GM19043 (cell line): Measurements from ENCODE around the gene PKIB.

Experiments
- ATAC-seq: cut with Tn5 transposase; IDR thresholded peaks from one replicate; pipeline ENCODE4 v1.9.1; 2021; ENCODE audit warnings: low read depth; ENCODE audit not compliant: unreplicated experiment

Gene PKIB

GRCh38 chr6:122702841-122703240 is 92.6 kb downstream of the PKIB start:
- no peak for ATAC-seq

- no peak for ATAC-seq
Measured at GRCh38 chr6:122704066-122704465, 93.9 kb downstream of the PKIB start.

DNA sequence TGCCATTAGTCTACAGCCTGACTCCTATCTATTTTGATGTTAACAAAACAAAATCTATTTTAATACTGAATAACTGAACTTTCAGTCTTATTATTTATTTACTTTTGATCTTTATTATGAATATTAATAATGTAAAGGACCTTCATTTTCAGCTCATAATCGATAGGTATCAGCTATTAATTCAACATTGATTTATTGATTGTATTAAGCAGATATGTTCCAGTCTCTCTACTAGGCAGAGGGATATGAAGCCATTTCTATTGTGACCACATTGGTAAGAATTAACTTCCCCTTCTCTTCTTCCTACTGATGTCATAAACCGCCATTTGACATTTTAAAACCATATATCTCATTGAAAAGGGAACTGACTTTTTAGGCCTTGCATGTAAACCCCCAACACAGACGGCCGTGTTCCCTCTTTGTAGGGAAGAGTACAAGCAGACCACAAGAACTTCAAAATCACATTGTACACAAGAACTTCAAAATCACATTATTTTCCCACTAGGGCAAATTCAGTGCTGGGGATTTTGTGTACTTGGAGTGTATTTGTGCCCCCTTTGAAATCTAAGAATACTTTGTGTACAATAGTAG is 99.8 kb downstream of the PKIB start:
- peak; percentile 66 for ATAC-seq

- no peak for ATAC-seq
Measured at GRCh38 chr6:122710908-122711635, 100.9 kb downstream of the PKIB start.

DNA sequence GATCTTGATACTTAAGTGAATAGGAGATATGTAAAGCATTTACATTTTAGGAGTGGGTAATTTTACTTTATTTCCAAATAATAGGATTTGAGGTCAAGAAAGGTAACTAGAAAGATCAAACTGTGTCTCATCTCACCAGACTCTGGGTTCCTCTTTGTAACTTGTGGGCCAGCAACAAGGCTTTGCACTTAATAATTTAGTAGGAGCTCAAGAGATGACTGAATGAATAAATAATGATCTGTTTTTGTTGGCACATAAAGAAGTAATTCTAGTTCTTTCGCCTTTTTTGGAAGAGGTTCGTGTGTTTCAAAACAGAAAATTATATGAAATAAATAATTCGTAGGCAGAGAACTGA is 101.9 kb downstream of the PKIB start:
- no peak for ATAC-seq

GRCh38 chr6:122712448-122713137 is 102.4 kb downstream of the PKIB start:
- ATAC-seq: no peak

- no peak for ATAC-seq
Measured at GRCh38 chr6:122713138-122713537, 102.9 kb downstream of the PKIB start.

DNA sequence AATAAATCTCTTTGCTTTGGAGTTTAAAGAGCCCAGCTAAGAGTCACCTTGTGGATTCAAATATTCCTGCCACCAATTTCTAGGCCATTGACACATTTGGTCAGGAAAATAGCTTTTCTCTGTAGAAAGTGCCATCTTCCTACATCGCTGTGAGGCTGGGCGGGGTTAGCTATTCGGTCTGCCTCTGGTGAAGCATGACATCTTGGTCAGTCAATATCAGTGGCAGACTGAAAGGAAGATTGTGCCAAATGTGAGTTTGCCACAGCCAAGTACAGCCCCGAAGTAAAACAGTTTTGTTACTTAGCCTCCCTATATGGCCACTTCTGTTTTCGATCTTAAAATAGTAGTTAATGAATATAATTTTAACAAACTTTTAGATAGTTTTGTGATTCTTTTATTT is 103.9 kb downstream of the PKIB start:
- ATAC-seq: no peak

GRCh38 chr6:122715725-122716124 is 105.5 kb downstream of the PKIB start:
- no peak for ATAC-seq

- ATAC-seq: no peak
Measured at GRCh38 chr6:122717350-122717749, 107.1 kb downstream of the PKIB start.

DNA sequence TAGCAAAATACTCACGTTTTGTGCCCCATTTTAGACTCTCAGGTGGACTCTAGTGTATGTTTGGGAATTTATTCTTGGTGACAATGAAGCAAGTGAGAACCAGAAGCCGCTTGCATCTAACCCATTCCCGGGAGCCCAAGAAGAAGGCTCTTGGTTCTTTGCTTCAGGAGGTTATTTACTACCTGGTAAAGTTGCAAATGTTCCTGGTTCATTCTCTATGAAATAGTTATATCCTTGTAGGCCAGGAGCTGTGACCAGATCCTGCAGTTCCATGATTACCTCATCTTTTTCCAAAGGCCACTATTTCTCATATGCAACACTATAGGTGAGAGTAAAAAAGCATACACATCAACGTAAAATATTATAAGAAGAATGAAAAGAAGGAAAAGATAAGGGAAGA is 108.4 kb downstream of the PKIB start:
- ATAC-seq: no peak

DNA sequence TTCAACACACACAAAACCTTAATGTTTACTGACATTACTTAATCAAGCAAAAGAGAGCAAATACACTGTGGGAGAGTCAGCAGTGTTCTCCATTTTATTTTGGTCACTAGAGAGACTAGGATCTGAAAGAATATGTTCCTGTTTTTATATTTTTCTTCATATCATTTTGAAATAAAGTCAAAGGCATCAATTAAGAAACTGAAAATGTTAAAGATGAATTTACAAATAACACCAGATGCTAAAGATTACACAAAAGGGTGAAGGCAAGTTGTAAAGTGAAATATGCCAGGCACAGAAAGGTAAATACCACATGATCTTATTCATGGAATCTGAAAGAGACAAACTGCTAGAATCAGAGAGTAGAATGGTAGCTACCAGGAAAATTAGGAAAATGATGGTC is 109.0 kb downstream of the PKIB start:
- ATAC-seq: no peak

DNA sequence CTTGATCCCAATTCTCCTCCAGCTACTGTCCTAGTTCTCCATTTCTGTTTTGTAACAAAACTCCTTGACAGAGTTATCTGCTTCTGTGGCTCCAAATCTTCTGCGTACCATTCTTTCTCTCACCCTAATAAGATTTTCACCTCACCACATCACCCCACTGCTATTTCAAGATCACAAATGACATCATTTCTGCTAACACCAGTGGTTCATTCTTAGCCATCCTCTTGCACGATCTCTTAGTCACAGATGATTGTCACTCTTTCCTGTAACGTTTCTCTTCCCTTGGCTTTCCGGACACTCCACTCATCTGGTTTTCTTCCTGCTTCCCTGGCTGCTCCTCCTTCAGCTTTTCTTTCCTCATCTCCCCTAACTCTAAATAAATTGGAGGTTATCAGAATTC is 112.5 kb downstream of the PKIB start:
- ATAC-seq: no peak

DNA sequence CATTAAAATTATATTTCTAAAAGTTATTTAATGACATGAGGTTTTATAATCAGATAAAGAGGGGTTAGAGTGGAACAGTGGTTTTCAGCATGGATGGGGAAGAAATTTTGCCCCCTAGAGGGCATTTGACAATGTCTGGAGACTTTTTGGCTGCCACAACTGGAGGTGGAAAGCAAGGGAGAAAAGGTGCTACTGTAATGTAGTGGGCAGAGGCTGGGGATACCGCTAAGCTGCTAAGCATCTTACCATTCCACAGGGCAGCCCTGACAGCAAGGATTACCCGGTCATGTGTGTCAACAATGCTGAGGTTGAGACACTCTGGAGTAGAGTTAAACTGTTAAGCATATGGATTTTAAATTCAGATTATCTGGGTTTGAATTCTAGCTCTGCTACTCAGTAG is 116.4 kb downstream of the PKIB start:
- ATAC-seq: no peak

DNA sequence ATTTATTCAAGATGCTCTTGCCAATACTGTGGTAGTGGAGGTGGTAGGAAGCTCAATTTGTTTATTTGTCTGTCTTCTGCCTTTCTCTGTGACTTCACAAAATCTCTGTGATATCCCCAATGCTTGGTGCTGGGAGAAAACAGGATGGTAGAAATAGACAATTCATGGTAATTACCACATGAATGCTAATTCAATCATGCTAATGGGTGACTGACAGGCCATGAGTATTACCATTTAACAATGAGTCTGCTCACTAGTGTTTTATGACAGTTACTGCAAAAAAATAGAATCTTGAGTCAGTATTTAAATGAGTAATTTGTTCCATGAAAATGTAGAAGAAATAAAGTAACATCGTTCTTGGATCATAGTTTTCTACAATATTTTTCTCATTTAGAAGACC is 117.0 kb downstream of the PKIB start:
- no peak for ATAC-seq

DNA sequence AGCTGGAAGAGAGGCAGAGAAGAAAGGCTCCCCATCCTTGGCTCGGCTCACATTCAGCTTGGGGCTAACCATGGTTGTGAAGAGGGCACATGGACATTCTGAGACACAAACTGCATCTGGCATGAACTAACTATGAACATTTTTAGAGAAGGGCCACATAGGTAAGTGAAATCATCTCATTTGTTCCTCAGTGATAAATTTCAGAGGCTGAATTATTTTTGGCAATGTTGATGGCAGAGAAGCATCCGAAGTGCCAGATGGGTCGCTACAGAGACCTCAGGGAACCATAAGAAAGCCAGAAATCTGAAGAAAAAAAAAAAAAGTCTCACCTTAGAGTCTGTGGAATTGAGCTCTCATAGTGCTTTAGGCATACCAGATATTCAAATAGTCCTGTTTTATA is 120.1 kb downstream of the PKIB start:
- ATAC-seq: no peak

DNA sequence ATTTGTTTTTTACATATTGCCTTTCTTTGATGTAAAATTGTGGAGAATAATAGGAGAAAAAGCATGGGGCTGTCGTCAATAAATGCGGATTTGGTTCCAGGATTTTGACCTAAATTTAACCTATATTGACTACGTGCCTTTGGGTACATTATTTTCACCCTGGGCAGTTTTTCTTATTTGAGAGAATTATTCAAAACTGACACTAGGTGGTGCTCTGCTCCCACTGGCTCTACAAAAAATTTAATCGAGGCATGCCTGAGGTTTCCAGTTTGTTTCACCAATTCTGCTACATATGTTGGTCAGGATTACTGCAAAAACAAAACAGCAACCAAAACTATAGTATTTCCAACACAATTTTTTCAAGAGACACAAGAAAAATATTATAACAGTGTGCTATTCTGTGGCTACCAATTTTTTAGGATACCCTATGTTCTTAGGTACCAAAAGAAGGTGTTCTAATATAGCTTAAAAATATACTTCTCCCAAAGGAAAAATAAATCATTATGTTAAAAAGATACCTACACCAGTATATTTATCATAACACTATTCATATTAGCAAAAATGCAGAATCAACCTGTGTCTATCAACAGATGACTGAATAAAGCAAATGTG is 120.7 kb downstream of the PKIB start:
- ATAC-seq: no peak

- ATAC-seq: no peak
Measured at GRCh38 chr6:122733259-122733658, 123.1 kb downstream of the PKIB start.

DNA sequence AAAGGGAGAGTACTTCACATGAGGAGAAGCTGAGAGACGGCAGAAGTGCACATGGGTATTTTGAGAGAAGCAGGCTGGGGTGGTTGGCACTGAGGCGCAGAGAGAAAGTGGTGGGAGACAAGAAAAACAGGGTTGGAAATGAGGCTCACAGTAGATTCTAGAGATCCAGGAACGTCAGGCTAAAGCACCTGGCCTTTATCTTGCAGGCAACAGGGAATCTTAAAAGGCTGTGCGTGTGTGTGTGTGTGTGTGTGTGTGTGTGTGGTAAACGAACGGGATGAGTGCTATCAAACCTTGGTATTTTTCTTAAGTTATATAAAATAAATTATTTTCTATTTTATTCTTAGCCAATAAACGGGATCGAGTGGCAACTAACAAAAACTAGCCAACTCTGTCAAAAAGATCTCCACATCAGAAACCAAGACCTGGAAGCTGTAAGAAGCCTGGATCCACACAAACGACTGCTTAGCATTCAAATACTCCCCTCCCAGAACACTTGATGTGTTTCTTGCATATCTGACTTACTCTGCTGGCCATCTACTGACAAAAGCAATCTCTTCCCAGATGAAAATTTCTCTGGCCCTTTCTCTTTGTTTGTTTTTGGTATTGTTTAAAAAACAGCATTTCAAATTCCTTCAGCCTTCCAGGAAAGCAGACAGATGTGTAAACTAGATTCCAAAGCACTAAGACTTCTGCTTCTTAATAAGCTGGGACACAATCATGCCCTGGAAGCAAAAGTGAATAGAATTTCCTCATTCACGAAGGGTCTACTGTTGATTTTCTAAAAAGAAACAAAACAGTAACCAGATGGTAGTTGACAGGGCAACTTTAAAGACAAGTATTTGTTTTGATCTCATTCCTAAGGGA is 124.6 kb downstream of the PKIB start:
- ATAC-seq: no peak

- no peak for ATAC-seq
Measured at GRCh38 chr6:122735582-122735981, 125.4 kb downstream of the PKIB start.

DNA sequence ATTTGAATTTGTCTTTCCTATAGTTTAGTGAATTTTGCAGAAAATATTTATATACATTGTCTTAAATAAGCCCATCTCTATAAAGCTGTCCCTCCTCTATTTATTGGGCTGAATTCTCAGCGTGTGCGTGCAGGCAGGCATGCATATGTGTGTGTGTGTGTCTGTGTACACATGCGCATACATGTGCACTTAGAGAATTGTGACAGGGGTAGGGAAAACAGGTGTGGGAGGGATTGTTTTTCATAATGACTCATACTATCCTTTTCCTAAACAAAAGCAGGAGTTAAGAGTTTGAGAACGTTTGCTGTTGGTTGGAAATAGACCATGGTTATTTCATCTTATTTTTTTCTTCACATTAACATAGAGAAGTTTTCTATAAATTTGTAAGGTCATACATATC is 126.0 kb downstream of the PKIB start:
- ATAC-seq: no peak
